HCT116 (cell line): Measurements from ENCODE around the gene CHD1. TPM values are rescaled to one million over a fixed set of nuclear protein-coding genes. Genes with fewer than 3 reads are reported as not detected.

ENCODE experiments used
- ATAC-seq: fragments of 200-7000 bp; cut with Tn5 transposase; 2 replicates; pipeline ENCODE4 v1.9.1; 2020; ENCODE audit warnings: mild to moderate bottlenecking, moderate library complexity
- BruUV-seq: library from RNA; stranded (reverse); fragments of 400-500 nt; replicated peaks from 2 replicates; lab custom pipeline; 2021; lab: Mats Ljungman, UMichigan
- CTCF ChIA-PET: fragments of 300-600 bp; sonication (Branson Sonifier 250); formaldehyde crosslinking; loops from one replicate; lab custom pipeline; 2021; ENCODE audit warnings: antibody characterized with exemption; lab: Charles Lee
- POLR2A ChIA-PET: fragments of 300-600, 350-600 bp; sonication (Branson Sonifier 250); formaldehyde crosslinking; loops from one replicate; lab custom pipeline; 2021; ENCODE audit warnings: antibody characterized with exemption; lab: Charles Lee
- RAD21 ChIA-PET, 2 experiments: fragments of 300-600 bp; sonication (Branson Sonifier 250); formaldehyde crosslinking; loops; one replicate each; lab custom pipeline; 2023; ENCODE audit warnings: low total read pairs in 2 of 2; ENCODE audit not compliant: uncharacterized antibody in 2 of 2, unreplicated experiment in 2 of 2, low non-redundant PET in 1 of 2; lab: Charles Lee
- DNase-seq: peaks from one replicate; pipeline ENCODE4 v3.0.0-alpha.2; 2010; ENCODE audit warnings: low read depth, low spot score
- H2AFZ ChIP-seq: fragments of 200-600 bp; shearing (Covaris generic), sonication (generic); 2 replicates; pipeline ENCODE4 v1.6.1; 2017; ENCODE audit warnings: low read depth, mixed run types, mixed read lengths, antibody characterized with exemption, low read length; ENCODE audit not compliant: poor library complexity, severe bottlenecking
- H3K27ac ChIP-seq: 2 replicates; pipeline ENCODE4 v1.5.1; 2012; ENCODE audit warnings: low read depth, low read length
- H3K27me3 ChIP-seq: fragments of 200-600 bp; sonication (generic); 2 replicates; pipeline ENCODE4 v1.6.1; 2016; ENCODE audit warnings: mixed run types, low read length, mixed read lengths; ENCODE audit not compliant: insufficient read depth
- H3K36me3 ChIP-seq, 2 experiments: fragments of 200-500 bp in 1 of 2; fragments of 200-600 bp in 1 of 2; sonication (Bioruptor generic) in 1 of 2; sonication (generic) in 1 of 2; 2 replicates each; pipeline versions ENCODE4 v1.5.1 to v1.6.1; 2014 to 2016; ENCODE audit warnings: low read length in 2 of 2, inconsistent platforms in 1 of 2, mixed read lengths in 1 of 2, mixed run types in 1 of 2; ENCODE audit not compliant: insufficient read depth in 2 of 2, control insufficient read depth in 1 of 2
- H3K4me1 ChIP-seq, 2 experiments: fragments of 200-600 bp in 1 of 2; sonication (generic) in 1 of 2; 2 replicates each; pipeline versions ENCODE4 v1.5.1 to v1.6.1; 2012 to 2017; ENCODE audit warnings: low read length in 2 of 2, inconsistent platforms in 1 of 2, mild to moderate bottlenecking in 1 of 2, mixed read lengths in 1 of 2, mixed run types in 1 of 2, moderate library complexity in 1 of 2; ENCODE audit not compliant: insufficient read depth in 2 of 2, control insufficient read depth in 1 of 2
- H3K4me2 ChIP-seq: fragments of 200-600 bp; sonication (generic); 2 replicates; pipeline ENCODE4 v1.6.1; 2017; ENCODE audit warnings: mixed run types, low read length, mixed read lengths
- H3K4me3 ChIP-seq, 2 experiments: fragments of 200-600 bp in 1 of 2; sonication (generic) in 1 of 2; replicated peaks in 1 of 2; 2 replicates each; pipeline ENCODE4 v1.5.1; 2011 to 2016; ENCODE audit warnings: low read length in 2 of 2, control low read depth in 1 of 2, low read depth in 1 of 2, mild to moderate bottlenecking in 1 of 2, mixed read lengths in 1 of 2, mixed run types in 1 of 2
- H3K79me2 ChIP-seq: fragments of 200-600 bp; sonication (generic); 2 replicates; pipeline ENCODE4 v1.6.1; 2017; ENCODE audit warnings: mild to moderate bottlenecking, mixed run types, low read length, moderate library complexity, mixed read lengths; ENCODE audit not compliant: insufficient read depth
- H3K9ac ChIP-seq: fragments of 200-600 bp; sonication (generic); 2 replicates; pipeline ENCODE4 v1.6.1; 2016; ENCODE audit warnings: low read length, mixed read lengths
- H3K9me2 ChIP-seq: fragments of 200-600 bp; sonication (generic), shearing (Covaris generic); 2 replicates; pipeline ENCODE4 v1.6.1; 2017; ENCODE audit warnings: mixed run types, mild to moderate bottlenecking, moderate library complexity; ENCODE audit not compliant: insufficient read depth
- H3K9me3 ChIP-seq, 2 experiments: fragments of 200-500 bp in 1 of 2; fragments of 200-600 bp in 1 of 2; sonication (Bioruptor generic) in 1 of 2; sonication (generic) in 1 of 2; 2 replicates each; pipeline ENCODE4 v1.6.1; 2014 to 2017; ENCODE audit warnings: low read length in 2 of 2, mixed read lengths in 2 of 2, inconsistent platforms in 1 of 2, low read depth in 1 of 2, mild to moderate bottlenecking in 1 of 2, mixed run types in 1 of 2, moderate library complexity in 1 of 2; ENCODE audit not compliant: control insufficient read depth in 1 of 2, insufficient read depth in 1 of 2
- H4K20me1 ChIP-seq: fragments of 200-600 bp; sonication (generic), shearing (Covaris generic); 2 replicates; pipeline ENCODE4 v1.6.1; 2017; ENCODE audit warnings: mixed run types, mild to moderate bottlenecking, moderate library complexity; ENCODE audit not compliant: insufficient read depth
- EGR1 ChIP-seq: IDR thresholded peaks from 2 replicates; pipeline ENCODE4 v1.6.1; 2012; ENCODE audit warnings: low read depth
- ELF1 ChIP-seq: IDR thresholded peaks from 2 replicates; pipeline ENCODE4 v1.6.1; 2012; ENCODE audit warnings: low read depth, borderline replicate concordance
- EZH2phosphoT487 ChIP-seq: fragments of 200-600 bp; IDR thresholded peaks from 2 replicates; pipeline ENCODE4 v1.6.1; 2018; ENCODE audit warnings: antibody characterized with exemption, borderline replicate concordance
- ZNF274 ChIP-seq: fragments of 200-500 bp; sonication (Bioruptor generic); IDR thresholded peaks from 2 replicates; pipeline ENCODE4 v1.6.1; 2014; ENCODE audit warnings: mild to moderate bottlenecking, low read depth, low read length, inconsistent platforms
- intact Hi-C: fragments of 100-400 bp; cut with micrococcal nuclease; formaldehyde crosslinking; loops from 2 replicates; pipeline ENCODE4 v1.10.0; 2022
- total RNA-seq: library from RNA; stranded (reverse); gene quantifications from one replicate; pipeline ENCODE4 v1.2.1, GENCODE V29; 2021; ENCODE audit not compliant: unreplicated experiment

CHD1 gene
- total RNA-seq, 1 experiment from 2014 or later = 43.9 TPM

GRCh38 chr5:98938464-98938863, 9.7 kb upstream of the CHD1 start:
- H3K27me3 ChIP-seq = no peaks in the 10 kb centered on the region
- no peaks in the 10 kb centered on the region for H3K9me2 ChIP-seq
- no peak overlapping the region for H3K4me3 ChIP-seq
- intact Hi-C loops = no loop called here
- POLR2A ChIA-PET = no interaction called here
- CTCF ChIA-PET = no interaction called here
- H3K36me3 ChIP-seq = no peaks in the 10 kb centered on the region
- BruUV-seq = no TSS peak
- H3K79me2 ChIP-seq = no peaks in the 10 kb centered on the region
- TF ChIP-seq EZH2phosphoT487 (no peak), ELF1 (no peak)
- TF ChIP-seq, all 23 proteins: peak for 0
- Histone ChIP-seq H3K27ac (no peak overlapping the region), H3K4me2 (no peak overlapping the region), H3K9ac (no peak overlapping the region), H4K20me1 (no peaks in the 10 kb centered on the region), H2AFZ (no peak overlapping the region), H3K9me3 (no peaks in the 10 kb centered on the region), H3K4me1 (no peaks in the 10 kb centered on the region)
- RAD21 ChIA-PET = no interaction called here
- no peak for DNase-seq
- no peak for ATAC-seq

DNA sequence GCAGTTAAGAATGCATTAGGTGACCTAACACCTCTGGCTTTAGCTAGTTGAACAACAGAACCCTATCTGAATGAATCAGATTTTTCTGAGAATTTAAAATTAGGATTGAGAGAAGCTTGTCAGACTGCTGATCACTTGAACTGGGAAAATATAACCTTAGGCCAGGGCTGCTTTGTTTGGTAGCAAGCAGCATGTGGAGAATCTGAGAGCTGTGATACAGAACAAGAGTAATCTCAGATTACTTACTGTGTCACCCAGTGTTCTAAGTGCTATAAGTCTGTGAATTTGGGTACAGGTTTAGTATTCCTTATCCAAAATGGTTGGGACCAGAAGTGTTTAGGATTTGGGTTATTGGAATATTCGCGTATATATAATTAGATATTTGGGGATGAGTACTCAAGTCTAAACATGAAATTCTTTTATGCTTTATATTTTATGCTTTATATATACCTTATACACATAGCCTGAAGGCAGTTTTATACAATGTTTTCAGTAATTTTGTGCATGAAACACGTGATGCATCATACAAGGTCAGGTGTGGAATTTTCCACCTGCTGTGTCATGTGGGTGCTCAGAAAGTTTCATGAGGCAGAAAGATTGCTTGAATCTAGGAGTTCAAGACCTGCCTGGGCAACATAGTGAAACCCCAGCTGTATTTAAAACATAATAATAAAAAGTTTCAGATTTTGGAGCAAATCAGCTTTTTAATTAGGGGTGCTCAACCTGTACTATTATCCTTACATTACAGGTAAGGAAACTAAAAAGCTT, 8.3 kb upstream of the CHD1 start:
- intact Hi-C loops = no loop called here
- Histone ChIP-seq H2AFZ (no peak overlapping the region), H3K27me3 (no peaks in the 10 kb centered on the region), H4K20me1 (no peaks in the 10 kb centered on the region), H3K4me1 (no peaks in the 10 kb centered on the region), H3K36me3 (no peaks in the 10 kb centered on the region), H3K27ac (no peak overlapping the region), H3K9me2 (no peaks in the 10 kb centered on the region), H3K4me2 (no peak overlapping the region), H3K79me2 (no peaks in the 10 kb centered on the region), H3K9me3 (no peaks in the 10 kb centered on the region), H3K9ac (no peak overlapping the region), H3K4me3 (no peak overlapping the region)
- no peak for ATAC-seq
- no peak for DNase-seq
- no peak for TF ChIP-seq ZNF274
- TF ChIP-seq EGR1 = no peak
- POLR2A ChIA-PET = no interaction called here
- no TSS peak for BruUV-seq
- CTCF ChIA-PET = no interaction called here
- RAD21 ChIA-PET = no interaction called here
